ENCODE data around the gene NEO1. TPM values are rescaled to one million over a fixed set of nuclear protein-coding genes. Genes with fewer than 3 reads are reported as not detected.

NEO1 gene
- polyA plus RNA-seq, 1 of the 3 experiments (the other 2 are of a cell fraction) = 13.1 TPM

- no peaks in the 10 kb centered on the region for H3F3A ChIP-seq (replicated peaks; ENCODE audit: insufficient read depth)
- CTCF ChIA-PET = no interaction called here
- H4K20me1 ChIP-seq (ENCODE audit: insufficient read depth) = peaks cover 10% of the 10 kb centered on the region; the same call in 1 of the 2 replicates
- no peak overlapping the region for H3K4me3 ChIP-seq (ENCODE audit: low read depth in 2 of 2, low read length in 1 of 2)
- POLR2A ChIA-PET = no interaction called here
- no peak overlapping the region for H3K4me2 ChIP-seq
- no peaks in the 10 kb centered on the region for H3K9me2 ChIP-seq
- no peak overlapping the region for H3K9ac ChIP-seq
- no peak overlapping the region for H3K27ac ChIP-seq (ENCODE audit: low read depth in 2 of 2, low read length in 1 of 2)
- H3K27me3 ChIP-seq (ENCODE audit: insufficient read depth) = no peaks in the 10 kb centered on the region
- no peak for TF ChIP-seq SIN3A (IDR thresholded peaks at IDR 0.05; ENCODE audit: borderline replicate concordance, low read depth, low read length)
- TF ChIP-seq NFIC (IDR thresholded peaks at IDR 0.05; ENCODE audit: borderline replicate concordance) = no peak
- TF ChIP-seq, protein P1, sequence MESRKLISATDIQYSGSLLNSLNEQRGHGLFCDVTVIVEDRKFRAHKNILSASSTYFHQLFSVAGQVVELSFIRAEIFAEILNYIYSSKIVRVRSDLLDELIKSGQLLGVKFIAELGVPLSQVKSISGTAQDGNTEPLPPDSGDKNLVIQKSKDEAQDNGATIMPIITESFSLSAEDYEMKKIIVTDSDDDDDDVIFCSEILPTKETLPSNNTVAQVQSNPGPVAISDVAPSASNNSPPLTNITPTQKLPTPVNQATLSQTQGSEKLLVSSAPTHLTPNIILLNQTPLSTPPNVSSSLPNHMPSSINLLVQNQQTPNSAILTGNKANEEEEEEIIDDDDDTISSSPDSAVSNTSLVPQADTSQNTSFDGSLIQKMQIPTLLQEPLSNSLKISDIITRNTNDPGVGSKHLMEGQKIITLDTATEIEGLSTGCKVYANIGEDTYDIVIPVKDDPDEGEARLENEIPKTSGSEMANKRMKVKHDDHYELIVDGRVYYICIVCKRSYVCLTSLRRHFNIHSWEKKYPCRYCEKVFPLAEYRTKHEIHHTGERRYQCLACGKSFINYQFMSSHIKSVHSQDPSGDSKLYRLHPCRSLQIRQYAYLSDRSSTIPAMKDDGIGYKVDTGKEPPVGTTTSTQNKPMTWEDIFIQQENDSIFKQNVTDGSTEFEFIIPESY (IDR thresholded peaks at IDR 0.05; ENCODE audit: borderline replicate concordance, low read depth) = no peak
- TF ChIP-seq USF1 (IDR thresholded peaks at IDR 0.05; ENCODE audit: borderline replicate concordance, low read depth) = no peak
- TF ChIP-seq GATA2 (CRISPR knock-in tag; IDR thresholded peaks at IDR 0.05) = no peak
- no peak for TF ChIP-seq USF2 (IDR thresholded peaks at IDR 0.05; ENCODE audit: borderline replicate concordance, low read depth, low read length)
- H3K4me1 ChIP-seq (ENCODE audit: control insufficient read depth in 1 of 2, insufficient read depth in 2 of 2, low read depth in 1 of 2, low read length in 1 of 2) = peaks cover 0 to 5% of the 10 kb centered on the region in 2 experiments; a peak in 1 of 4 replicates
- no peaks in the 10 kb centered on the region for H3K9me3 ChIP-seq
- no peaks in the 10 kb centered on the region for H3K36me3 ChIP-seq (replicated peaks in 1 of 2; ENCODE audit: control insufficient read depth in 1 of 2, insufficient read depth in 2 of 2, low read length in 1 of 2)
- WGBS (ENCODE audit: low lambda C conversion rate) = 77% methylated on average over 3 of the region's 3 CpGs
- no peak overlapping the region for H2AFZ ChIP-seq (ENCODE audit: low read depth)
- peaks cover 19% of the 10 kb centered on the region; the same call in 1 of the 2 replicates for H3K79me2 ChIP-seq (ENCODE audit: insufficient read depth)
- DNase-seq = no peak
These were observed 4.2 kb downstream of the NEO1 start for GRCh38 chr15:73056460-73056859.

- Histone ChIP-seq H3K4me2 (no peak overlapping the region), H3K9ac (no peak overlapping the region), H4K20me1 (ENCODE audit: insufficient read depth) (peaks cover 18% of the 10 kb centered on the region; the same call in 1 of the 2 replicates), H3K27me3 (ENCODE audit: insufficient read depth) (no peaks in the 10 kb centered on the region), H3K4me1 (ENCODE audit: control insufficient read depth in 1 of 2, insufficient read depth in 2 of 2, low read depth in 1 of 2, low read length in 1 of 2) (peaks cover 0 to 4% of the 10 kb centered on the region in 2 experiments; a peak in 1 of 4 replicates), H3F3A (replicated peaks; ENCODE audit: insufficient read depth) (no peaks in the 10 kb centered on the region), H3K36me3 (replicated peaks in 1 of 2; ENCODE audit: control insufficient read depth in 1 of 2, insufficient read depth in 2 of 2, low read length in 1 of 2) (no peaks in the 10 kb centered on the region), H3K9me2 (no peaks in the 10 kb centered on the region), H3K27ac (ENCODE audit: low read depth in 2 of 2, low read length in 1 of 2) (no peak overlapping the region), H3K79me2 (ENCODE audit: insufficient read depth) (peaks cover 23% of the 10 kb centered on the region; the same call in 1 of the 2 replicates), H3K9me3 (no peaks in the 10 kb centered on the region), H2AFZ (ENCODE audit: low read depth) (no peak overlapping the region), H3K4me3 (ENCODE audit: low read depth in 2 of 2, low read length in 1 of 2) (no peak overlapping the region)
- ChIA-PET POLR2A (no interaction called here), CTCF (no interaction called here)
- DNase-seq = no peak
- TF ChIP-seq TEAD4 (IDR thresholded peaks at IDR 0.05; ENCODE audit: borderline replicate concordance, insufficient read depth) = no peak
- TF ChIP-seq NRF1 (IDR thresholded peaks at IDR 0.05; ENCODE audit: low read depth, low read length) = no peak
- no peak for TF ChIP-seq SMC3 (IDR thresholded peaks at IDR 0.05; ENCODE audit: low read depth, low read length)
- TF ChIP-seq RCOR1 (IDR thresholded peaks at IDR 0.05; ENCODE audit: low read length) = no peak
- no peak for TF ChIP-seq GATA2 (CRISPR knock-in tag; IDR thresholded peaks at IDR 0.05)
- no peak for TF ChIP-seq TAF1 (IDR thresholded peaks at IDR 0.05; ENCODE audit: borderline replicate concordance, low read depth, low read length)
- TF ChIP-seq, protein P1 (IDR thresholded peaks at IDR 0.05; ENCODE audit: borderline replicate concordance, low read depth) = no peak
- no peak for TF ChIP-seq FOSL2 (IDR thresholded peaks at IDR 0.05; ENCODE audit: borderline replicate concordance, low read depth)
- no peak for TF ChIP-seq MXI1 (IDR thresholded peaks at IDR 0.05; ENCODE audit: low read depth, low read length)
- no peak for TF ChIP-seq POLR2AphosphoS5 (IDR thresholded peaks at IDR 0.05; ENCODE audit: low read depth, low read length)
These were observed 6.2 kb downstream of the NEO1 start for GRCh38 chr15:73058437-73058836.
